NB4 (cell line): ENCODE results near the gene DMRTC1B.
"Not testable (repeated sequence)": the region's sequence is repeated elsewhere in the genome, so short reads cannot be mapped to it uniquely, and the experiment has no call there.

Experiments
- POLR2A ChIP-seq: IDR thresholded peaks from 2 replicates; pipeline ENCODE4 v1.6.1; 2011; ENCODE audit warnings: mild to moderate bottlenecking; ENCODE audit not compliant: insufficient read length; ENCODE audit errors: extremely low read depth
- TF ChIP-seq, protein P1 (sequence below): IDR thresholded peaks from one replicate; pipeline ENCODE4 v1.5.1; 2012; ENCODE audit warnings: low read depth, low read length

DNA sequence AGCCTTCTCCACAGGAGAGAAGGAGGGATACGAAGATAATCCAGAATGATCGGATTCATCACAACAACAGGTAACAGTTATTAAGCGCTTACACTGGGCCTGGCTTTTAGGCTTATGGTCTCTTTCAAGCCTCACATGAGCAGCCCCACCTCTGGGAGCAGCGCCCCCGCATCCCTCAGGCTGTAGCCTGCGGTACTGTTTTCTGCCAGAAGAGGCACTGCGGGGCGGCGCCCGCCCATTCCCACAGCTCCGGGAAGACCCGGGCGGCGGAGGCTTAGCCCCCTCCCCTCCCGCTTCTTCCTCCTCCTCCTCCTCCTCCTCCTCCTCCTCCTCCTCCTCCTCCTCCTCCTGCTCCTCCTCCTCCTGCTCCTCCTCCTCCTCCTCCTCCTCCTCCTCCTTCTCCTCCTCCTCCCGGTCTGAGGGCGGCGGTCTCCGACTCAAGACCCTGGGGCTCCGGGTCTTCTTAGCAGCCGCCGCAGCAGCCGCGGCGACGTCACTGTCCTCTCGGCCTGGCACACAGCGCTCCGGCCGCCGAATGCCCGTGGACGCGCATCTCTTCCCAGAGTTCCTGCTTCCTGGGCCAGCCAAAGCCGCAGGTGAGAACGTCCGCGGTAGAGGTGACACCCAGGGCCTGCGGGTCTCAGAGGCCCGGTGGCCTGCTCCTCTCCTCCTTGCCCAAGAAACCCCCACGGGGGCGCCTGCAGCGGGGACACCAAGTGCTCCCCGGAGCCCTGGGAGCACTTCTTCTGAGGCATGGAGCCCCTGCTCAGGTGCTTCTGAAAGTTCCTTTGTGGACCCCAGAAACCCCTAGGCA lies at the start of gene DMRTC1B:
- TF ChIP-seq, protein P1, sequence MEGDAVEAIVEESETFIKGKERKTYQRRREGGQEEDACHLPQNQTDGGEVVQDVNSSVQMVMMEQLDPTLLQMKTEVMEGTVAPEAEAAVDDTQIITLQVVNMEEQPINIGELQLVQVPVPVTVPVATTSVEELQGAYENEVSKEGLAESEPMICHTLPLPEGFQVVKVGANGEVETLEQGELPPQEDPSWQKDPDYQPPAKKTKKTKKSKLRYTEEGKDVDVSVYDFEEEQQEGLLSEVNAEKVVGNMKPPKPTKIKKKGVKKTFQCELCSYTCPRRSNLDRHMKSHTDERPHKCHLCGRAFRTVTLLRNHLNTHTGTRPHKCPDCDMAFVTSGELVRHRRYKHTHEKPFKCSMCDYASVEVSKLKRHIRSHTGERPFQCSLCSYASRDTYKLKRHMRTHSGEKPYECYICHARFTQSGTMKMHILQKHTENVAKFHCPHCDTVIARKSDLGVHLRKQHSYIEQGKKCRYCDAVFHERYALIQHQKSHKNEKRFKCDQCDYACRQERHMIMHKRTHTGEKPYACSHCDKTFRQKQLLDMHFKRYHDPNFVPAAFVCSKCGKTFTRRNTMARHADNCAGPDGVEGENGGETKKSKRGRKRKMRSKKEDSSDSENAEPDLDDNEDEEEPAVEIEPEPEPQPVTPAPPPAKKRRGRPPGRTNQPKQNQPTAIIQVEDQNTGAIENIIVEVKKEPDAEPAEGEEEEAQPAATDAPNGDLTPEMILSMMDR = not testable (repeated sequence)
- TF ChIP-seq POLR2A = not testable (repeated sequence)
